IMR-90 (cell line): Measurements from ENCODE around the gene MAPKAPK2. TPM values are rescaled to one million over a fixed set of nuclear protein-coding genes. Genes with fewer than 3 reads are reported as not detected.

Experiments
- ATAC-seq: fragments of 200-7000 bp; cut with Tn5 transposase; 2 replicates; pipeline ENCODE4 v1.9.1; 2020; ENCODE audit warnings: low read depth, mild to moderate bottlenecking, moderate library complexity
- BruUV-seq: library from RNA; stranded (reverse); fragments of 400-500 nt; replicated peaks from 2 replicates; lab custom pipeline; 2021; lab: Mats Ljungman, UMichigan
- CTCF ChIA-PET: fragments of 300-600 bp; formaldehyde crosslinking; extraction: SDS; loops from one replicate; lab custom pipeline; 2021; ENCODE audit warnings: antibody characterized with exemption; lab: Yijun Ruan, JAX
- POLR2A ChIA-PET: fragments of 300-600 bp; sonication (Branson Sonifier 250); formaldehyde crosslinking; loops from one replicate; lab custom pipeline; 2022; ENCODE audit warnings: antibody characterized with exemption; ENCODE audit not compliant: unreplicated experiment; lab: Charles Lee
- DNase-seq: peaks from one replicate; pipeline ENCODE4 v3.0.0; 2013
- H2AFZ ChIP-seq: replicated peaks from 2 replicates; pipeline ENCODE3; 2013; ENCODE audit warnings: low read length, mild to moderate bottlenecking; ENCODE audit not compliant: poor library complexity
- H2AK5ac ChIP-seq: 2 replicates; pipeline ENCODE4 v1.6.1; 2013; ENCODE audit warnings: low read depth, low read length, inconsistent platforms
- H2AK9ac ChIP-seq: replicated peaks from 2 replicates; pipeline ENCODE3; 2013; ENCODE audit warnings: mild to moderate bottlenecking, low read depth, low read length, moderate library complexity; ENCODE audit not compliant: poor library complexity
- H2BK120ac ChIP-seq: 2 replicates; pipeline ENCODE4 v1.6.1; 2013; ENCODE audit warnings: low read depth, low read length, inconsistent platforms
- H2BK15ac ChIP-seq: 3 replicates; pipeline ENCODE4 v1.6.1; 2013; ENCODE audit warnings: low read depth, low read length, inconsistent platforms
- H2BK20ac ChIP-seq: 2 replicates; pipeline ENCODE4 v1.6.1; 2013; ENCODE audit warnings: low read depth, mild to moderate bottlenecking, inconsistent platforms, low read length, moderate library complexity
- H2BK5ac ChIP-seq: 2 replicates; pipeline ENCODE4 v1.6.1; 2013; ENCODE audit warnings: mild to moderate bottlenecking, low read depth, low read length, inconsistent platforms; ENCODE audit not compliant: poor library complexity, severe bottlenecking
- H3K14ac ChIP-seq: replicated peaks from 2 replicates; pipeline ENCODE4 v1.6.1; 2013; ENCODE audit warnings: low read depth, low read length, inconsistent platforms
- H3K18ac ChIP-seq: 2 replicates; pipeline ENCODE4 v1.6.1; 2013; ENCODE audit warnings: low read depth, low read length, control low read depth
- H3K23ac ChIP-seq: 2 replicates; pipeline ENCODE4 v1.6.1; 2013; ENCODE audit warnings: low read depth, low read length, inconsistent platforms
- H3K27ac ChIP-seq: 2 replicates; pipeline ENCODE4 v1.5.1; 2013; ENCODE audit warnings: mild to moderate bottlenecking, control low read depth, low read length; ENCODE audit not compliant: insufficient read depth
- H3K27me3 ChIP-seq: 2 replicates; pipeline ENCODE4 v1.6.1; 2013; ENCODE audit warnings: low read length; ENCODE audit not compliant: control insufficient read depth, insufficient read depth
- H3K36me3 ChIP-seq: 2 replicates; pipeline ENCODE4 v1.6.1; 2013; ENCODE audit warnings: low read length, mixed read lengths; ENCODE audit not compliant: control insufficient read depth, insufficient read depth
- H3K4ac ChIP-seq: 2 replicates; pipeline ENCODE4 v1.6.1; 2013; ENCODE audit warnings: low read depth, low read length, inconsistent platforms
- H3K4me1 ChIP-seq: 2 replicates; pipeline ENCODE4 v1.6.1; 2013; ENCODE audit warnings: low read length, mixed read lengths; ENCODE audit not compliant: control insufficient read depth, insufficient read depth
- H3K4me2 ChIP-seq: 2 replicates; pipeline ENCODE4 v1.6.1; 2013; ENCODE audit warnings: low read depth, mild to moderate bottlenecking, control low read depth, low read length, moderate library complexity
- H3K4me3 ChIP-seq: 2 replicates; pipeline ENCODE4 v1.5.1; 2013; ENCODE audit warnings: low read depth, mild to moderate bottlenecking, control low read depth, low read length, moderate library complexity; ENCODE audit not compliant: insufficient read depth
- H3K56ac ChIP-seq: 2 replicates; pipeline ENCODE4 v1.6.1; 2013; ENCODE audit warnings: low read length, inconsistent platforms; ENCODE audit not compliant: insufficient read depth; ENCODE audit errors: extremely low read depth
- H3K79me1 ChIP-seq, 2 experiments: 2 replicates each; pipeline ENCODE4 v1.6.1; 2013; ENCODE audit warnings: low read length in 2 of 2, inconsistent platforms in 1 of 2, low read depth in 1 of 2
- H3K9ac ChIP-seq: 2 replicates; pipeline ENCODE4 v1.6.1; 2013; ENCODE audit warnings: low read depth, low read length, control low read depth
- H3K9me1 ChIP-seq: 2 replicates; pipeline ENCODE4 v1.6.1; 2013; ENCODE audit warnings: low read length, inconsistent platforms; ENCODE audit not compliant: insufficient read depth
- H3K9me3 ChIP-seq: 2 replicates; pipeline ENCODE4 v1.6.1; 2013; ENCODE audit warnings: low read length; ENCODE audit not compliant: control insufficient read depth, insufficient read depth
- H4K20me1 ChIP-seq: 2 replicates; pipeline ENCODE4 v1.6.1; 2013; ENCODE audit warnings: low read length, inconsistent platforms; ENCODE audit not compliant: insufficient read depth
- H4K5ac ChIP-seq: 2 replicates; pipeline ENCODE4 v1.6.1; 2013; ENCODE audit warnings: mild to moderate bottlenecking, low read depth, low read length, control low read depth
- H4K8ac ChIP-seq, 2 experiments: 2 replicates each; pipeline ENCODE4 v1.6.1; 2013; ENCODE audit warnings: low read depth in 2 of 2, low read length in 2 of 2, control low read depth in 1 of 2, inconsistent platforms in 1 of 2
- H4K91ac ChIP-seq: 2 replicates; pipeline ENCODE4 v1.6.1; 2013; ENCODE audit warnings: low read depth, low read length, inconsistent platforms; ENCODE audit not compliant: insufficient read depth
- BHLHE40 ChIP-seq: fragments of 150-350 bp; IDR thresholded peaks from 2 replicates; pipeline ENCODE4 v1.6.1; 2016; ENCODE audit warnings: mild to moderate bottlenecking, low read depth, low read length
- CEBPB ChIP-seq: IDR thresholded peaks from 2 replicates; pipeline ENCODE4 v1.6.1; 2012; ENCODE audit warnings: low read depth, low read length, improper control_type of control experiment
- CHD1 ChIP-seq: IDR thresholded peaks from 2 replicates; pipeline ENCODE4 v1.6.1; 2012; ENCODE audit warnings: low read depth, low read length, improper control_type of control experiment
- FOS ChIP-seq: fragments of 150-350 bp; IDR thresholded peaks from 2 replicates; pipeline ENCODE4 v1.6.1; 2016; ENCODE audit warnings: low read depth, low read length
- MAZ ChIP-seq: IDR thresholded peaks from 2 replicates; pipeline ENCODE4 v1.6.1; 2012; ENCODE audit warnings: low read depth, mild to moderate bottlenecking, low read length, improper control_type of control experiment, moderate library complexity, borderline replicate concordance
- MXI1 ChIP-seq: IDR thresholded peaks from 2 replicates; pipeline ENCODE4 v1.6.1; 2012; ENCODE audit warnings: low read depth, mild to moderate bottlenecking, low read length, moderate library complexity, borderline replicate concordance
- NFE2L2 ChIP-seq: fragments of 150-350 bp; IDR thresholded peaks from 2 replicates; pipeline ENCODE4 v1.6.1; 2016; ENCODE audit warnings: low read depth, mild to moderate bottlenecking, low read length
- POLR2A ChIP-seq: IDR thresholded peaks from 2 replicates; pipeline ENCODE4 v1.6.1; 2012; ENCODE audit warnings: mild to moderate bottlenecking, low read depth, low read length
- RAD21 ChIP-seq: IDR thresholded peaks from 2 replicates; pipeline ENCODE4 v1.6.1; 2012; ENCODE audit warnings: low read length, improper control_type of control experiment
- RCOR1 ChIP-seq: IDR thresholded peaks from 2 replicates; pipeline ENCODE4 v1.6.1; 2012; ENCODE audit warnings: mild to moderate bottlenecking, low read length, improper control_type of control experiment; ENCODE audit not compliant: insufficient replicate concordance
- RFX5 ChIP-seq: IDR thresholded peaks from 2 replicates; pipeline ENCODE4 v1.8.0; 2012; ENCODE audit warnings: low read depth, mild to moderate bottlenecking, low read length, moderate library complexity
- SMC3 ChIP-seq: fragments of 150-350 bp; IDR thresholded peaks from 2 replicates; pipeline ENCODE4 v1.6.1; 2016; ENCODE audit warnings: low read depth, mild to moderate bottlenecking, antibody characterized with exemption, low read length, moderate library complexity
- WGBS, 2 experiments: methylation state at CpG; one replicate each; pipeline versions ENCODE4 v1.1.5 to v1.1.7; 2013; ENCODE audit warnings: missing lambda C conversion rate in 2 of 2; ENCODE audit not compliant: insufficient read length in 1 of 2; ENCODE audit errors: extremely low coverage in 2 of 2; 5-methylcytosine and 5-hydroxymethylcytosine counted together
- dilution Hi-C: fragments of 300-500 bp; cut with HindIII; formaldehyde crosslinking; loops from one replicate; pipeline ENCODE4 v1.14.3; 2018; ENCODE audit warnings: low sequenced_read_pairs; ENCODE audit not compliant: unreplicated experiment
- in situ Hi-C: fragments of 300-500 bp; cut with MboI; formaldehyde crosslinking; loops from 3 replicates; pipeline ENCODE4 v1.14.3; 2019; ENCODE audit warnings: low sequenced_read_pairs, inconsistent platforms, mixed read lengths
- intact Hi-C: fragments of 100-400 bp; cut with micrococcal nuclease; formaldehyde crosslinking; loops from 2 replicates; pipeline ENCODE4 v1.10.0; 2022
- polyA plus RNA-seq, 3 experiments: library from polyadenylated mRNA; depleted of rRNA; stranded (reverse); fragments of >200 nt; gene quantifications; 2 replicates each; pipeline ENCODE4 v1.2.3, GENCODE V29; 2012; ENCODE audit warnings: low replicate concordance in 1 of 3
- total RNA-seq: library from RNA; depleted of rRNA; stranded (reverse); fragments of >200 nt; gene quantifications from 2 replicates; pipeline ENCODE4 v1.2.3, GENCODE V29; 2012
- TF ChIP-seq, protein P1 (sequence below): fragments of 150-350 bp; IDR thresholded peaks from 2 replicates; pipeline ENCODE4 v1.6.1; 2017; ENCODE audit warnings: mild to moderate bottlenecking, antibody characterized with exemption, low read length, low read depth
- TF ChIP-seq, protein P2 (sequence below): fragments of 150-350 bp; IDR thresholded peaks from 2 replicates; pipeline ENCODE4 v1.6.1; 2016; ENCODE audit warnings: low read depth, mild to moderate bottlenecking, low read length, moderate library complexity, borderline replicate concordance
- TF ChIP-seq, protein P3 (sequence below): conservative IDR thresholded peaks from 2 replicates; pipeline ENCODE4 v1.5.1; 2012; ENCODE audit warnings: mild to moderate bottlenecking, low read depth, low read length, improper control_type of control experiment

MAPKAPK2 gene
- total and polyA plus RNA-seq, 2 of the 4 experiments (the other 2 are of a cell fraction): 56.5 to 66.4 TPM

DNA sequence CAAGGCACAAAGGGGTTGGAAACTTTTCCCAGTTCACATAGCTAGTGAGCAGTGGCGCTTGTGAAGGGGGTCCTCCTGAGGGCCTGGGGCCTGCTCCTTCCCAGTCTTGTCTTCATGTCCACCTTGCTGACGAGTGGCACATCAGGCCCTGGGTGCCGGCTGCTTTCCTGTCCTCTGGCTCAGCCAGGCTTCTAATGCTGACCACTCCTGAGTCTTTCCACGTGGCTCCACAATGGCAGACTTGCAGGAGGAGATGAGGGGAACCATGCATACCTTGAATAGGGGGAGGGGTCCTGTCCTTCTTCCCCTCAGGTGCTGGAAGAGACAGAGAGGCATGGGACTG is 38.7 kb downstream of the MAPKAPK2 start:
- H3K27ac ChIP-seq: peak overlapping the region; percentile 31
- H3K4me2 ChIP-seq: peak overlapping the region; percentile 5; the same call in 1 of the 2 replicates
- H4K20me1 ChIP-seq: peaks cover 95% of the 10 kb centered on the region
- POLR2A ChIA-PET: no interaction called here
- H3K14ac ChIP-seq: peak overlapping the region; percentile 10; the same call in 1 of the 2 replicates
- no peak overlapping the region for H3K9ac ChIP-seq
- H2BK5ac ChIP-seq: peak overlapping the region; percentile 6
- CTCF ChIA-PET: no interaction called here
- DNase-seq (no peak), ATAC-seq (no peak)
- in situ Hi-C loops (no loop called here), dilution Hi-C loops (no loop called here), intact Hi-C loops (loop anchor here (5.0 kb wide), 1 partner anchor 36 kb away; no protein-coding TSS in a partner anchor)
- H3K79me1 ChIP-seq: peaks cover 35 to 90% of the 10 kb centered on the region in 2 experiments
- H3K4me1 ChIP-seq: peaks cover 22% of the 10 kb centered on the region
- H4K5ac ChIP-seq: no peak overlapping the region
- H2AK5ac ChIP-seq: peak overlapping the region; percentile 30; the same call in 1 of the 2 replicates
- no peak overlapping the region for H3K56ac ChIP-seq
- H3K23ac ChIP-seq: peak overlapping the region; percentile 70
- peaks cover 46% of the 10 kb centered on the region for H3K9me1 ChIP-seq
- no peak for TF ChIP-seq SMC3
- TF ChIP-seq RCOR1: no peak
- TF ChIP-seq RAD21: no peak
- TF ChIP-seq, protein P1, sequence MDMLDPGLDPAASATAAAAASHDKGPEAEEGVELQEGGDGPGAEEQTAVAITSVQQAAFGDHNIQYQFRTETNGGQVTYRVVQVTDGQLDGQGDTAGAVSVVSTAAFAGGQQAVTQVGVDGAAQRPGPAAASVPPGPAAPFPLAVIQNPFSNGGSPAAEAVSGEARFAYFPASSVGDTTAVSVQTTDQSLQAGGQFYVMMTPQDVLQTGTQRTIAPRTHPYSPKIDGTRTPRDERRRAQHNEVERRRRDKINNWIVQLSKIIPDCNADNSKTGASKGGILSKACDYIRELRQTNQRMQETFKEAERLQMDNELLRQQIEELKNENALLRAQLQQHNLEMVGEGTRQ: no peak
- no peak for TF ChIP-seq CHD1
- no peak for TF ChIP-seq MXI1
- TF ChIP-seq MAZ: no peak
- no peak for TF ChIP-seq RFX5
- no peak for TF ChIP-seq NFE2L2
- TF ChIP-seq BHLHE40: no peak
- no peak for TF ChIP-seq CEBPB
- TF ChIP-seq, protein P2, sequence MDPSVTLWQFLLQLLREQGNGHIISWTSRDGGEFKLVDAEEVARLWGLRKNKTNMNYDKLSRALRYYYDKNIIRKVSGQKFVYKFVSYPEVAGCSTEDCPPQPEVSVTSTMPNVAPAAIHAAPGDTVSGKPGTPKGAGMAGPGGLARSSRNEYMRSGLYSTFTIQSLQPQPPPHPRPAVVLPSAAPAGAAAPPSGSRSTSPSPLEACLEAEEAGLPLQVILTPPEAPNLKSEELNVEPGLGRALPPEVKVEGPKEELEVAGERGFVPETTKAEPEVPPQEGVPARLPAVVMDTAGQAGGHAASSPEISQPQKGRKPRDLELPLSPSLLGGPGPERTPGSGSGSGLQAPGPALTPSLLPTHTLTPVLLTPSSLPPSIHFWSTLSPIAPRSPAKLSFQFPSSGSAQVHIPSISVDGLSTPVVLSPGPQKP: no peak
- TF ChIP-seq FOS: no peak
- TF ChIP-seq, protein P3, sequence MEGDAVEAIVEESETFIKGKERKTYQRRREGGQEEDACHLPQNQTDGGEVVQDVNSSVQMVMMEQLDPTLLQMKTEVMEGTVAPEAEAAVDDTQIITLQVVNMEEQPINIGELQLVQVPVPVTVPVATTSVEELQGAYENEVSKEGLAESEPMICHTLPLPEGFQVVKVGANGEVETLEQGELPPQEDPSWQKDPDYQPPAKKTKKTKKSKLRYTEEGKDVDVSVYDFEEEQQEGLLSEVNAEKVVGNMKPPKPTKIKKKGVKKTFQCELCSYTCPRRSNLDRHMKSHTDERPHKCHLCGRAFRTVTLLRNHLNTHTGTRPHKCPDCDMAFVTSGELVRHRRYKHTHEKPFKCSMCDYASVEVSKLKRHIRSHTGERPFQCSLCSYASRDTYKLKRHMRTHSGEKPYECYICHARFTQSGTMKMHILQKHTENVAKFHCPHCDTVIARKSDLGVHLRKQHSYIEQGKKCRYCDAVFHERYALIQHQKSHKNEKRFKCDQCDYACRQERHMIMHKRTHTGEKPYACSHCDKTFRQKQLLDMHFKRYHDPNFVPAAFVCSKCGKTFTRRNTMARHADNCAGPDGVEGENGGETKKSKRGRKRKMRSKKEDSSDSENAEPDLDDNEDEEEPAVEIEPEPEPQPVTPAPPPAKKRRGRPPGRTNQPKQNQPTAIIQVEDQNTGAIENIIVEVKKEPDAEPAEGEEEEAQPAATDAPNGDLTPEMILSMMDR: no peak
- TF ChIP-seq POLR2A: no peak
- H2BK120ac ChIP-seq: no peak overlapping the region
- no peak overlapping the region for H2AK9ac ChIP-seq
- H3K36me3 ChIP-seq: 0 out of 2 replicates have a peak, but pooled peaks cover 1% of the 10 kb centered on the region
- no peaks in the 10 kb centered on the region for H3K9me3 ChIP-seq
- no peak overlapping the region; the same call in 1 of the 2 replicates for H3K4ac ChIP-seq
- peak overlapping the region; percentile 28; the same call in 1 of the 2 replicates for H4K91ac ChIP-seq
- no peak overlapping the region for H4K8ac ChIP-seq
- no peak overlapping the region for H3K4me3 ChIP-seq
- H2BK20ac ChIP-seq: no peak overlapping the region
- BruUV-seq: no TSS peak
- no peak overlapping the region for H2BK15ac ChIP-seq
- H3K27me3 ChIP-seq: no peaks in the 10 kb centered on the region
- H3K18ac ChIP-seq: no peak overlapping the region
- no peak overlapping the region for H2AFZ ChIP-seq
- WGBS, 2 experiments: no CpG with 5 or more reads among the region's 4 CpGs
